Measurements from ENCODE around the gene EPB41L2.
"Not testable (repeated sequence)": the region's sequence is repeated elsewhere in the genome, so short reads cannot be mapped to it uniquely, and the experiment has no call there.

The EPB41L2 gene

GRCh38 chr6:130935978-130936377 lies 127.1 kb downstream of the EPB41L2 start:
- no peak for DNase-seq

GRCh38 chr6:130934848-130935585 lies 128.0 kb downstream of the EPB41L2 start:
- DNase-seq, result no peak

GRCh38 chr6:130933712-130934200 lies 129.3 kb downstream of the EPB41L2 start:
- no peak for DNase-seq

- no peak for DNase-seq
Measured at GRCh38 chr6:130932921-130933320, 130.1 kb downstream of the EPB41L2 start.

- DNase-seq, result no peak
Measured at GRCh38 chr6:130932438-130932837, 130.6 kb downstream of the EPB41L2 start.

- no peak for DNase-seq
Measured at GRCh38 chr6:130931683-130932082, 131.4 kb downstream of the EPB41L2 start.

- DNase-seq, result no peak
Measured at GRCh38 chr6:130929036-130929678, 133.9 kb downstream of the EPB41L2 start.

GRCh38 chr6:130928158-130928912 lies 134.7 kb downstream of the EPB41L2 start:
- no peak for DNase-seq

- no peak for DNase-seq
Measured at GRCh38 chr6:130927305-130927704, 135.7 kb downstream of the EPB41L2 start.

GRCh38 chr6:130923350-130923749 lies 139.7 kb downstream of the EPB41L2 start:
- no peak for DNase-seq

- no peak for DNase-seq
Measured at GRCh38 chr6:130922922-130923321, 140.1 kb downstream of the EPB41L2 start.

GRCh38 chr6:130920969-130921368 lies 142.1 kb downstream of the EPB41L2 start:
- no peak for DNase-seq

- DNase-seq, result no peak
Measured at GRCh38 chr6:130918171-130918570, 144.9 kb downstream of the EPB41L2 start.

GRCh38 chr6:130915606-130916005 lies 147.4 kb downstream of the EPB41L2 start:
- DNase-seq, result not testable (repeated sequence)

GRCh38 chr6:130913120-130913519 lies 149.9 kb downstream of the EPB41L2 start:
- DNase-seq, result no peak

GRCh38 chr6:130912434-130912833 lies 150.6 kb downstream of the EPB41L2 start:
- DNase-seq, result no peak

- DNase-seq, result no peak
Measured at GRCh38 chr6:130908958-130909357, 154.1 kb downstream of the EPB41L2 start.

GRCh38 chr6:130908188-130908587 lies 154.9 kb downstream of the EPB41L2 start:
- DNase-seq, result no peak

- no peak for DNase-seq
Measured at GRCh38 chr6:130907687-130908086, 155.4 kb downstream of the EPB41L2 start.

GRCh38 chr6:130906736-130907381 lies 156.2 kb downstream of the EPB41L2 start:
- DNase-seq, result no peak

GRCh38 chr6:130903602-130904001 lies 159.4 kb downstream of the EPB41L2 start:
- DNase-seq, result no peak

- no peak for DNase-seq
Measured at GRCh38 chr6:130903007-130903406, 160.0 kb downstream of the EPB41L2 start.

- no peak for DNase-seq
Measured at GRCh38 chr6:130900913-130901312, 162.1 kb downstream of the EPB41L2 start.
